SU-DHL-6 (cell line): Measurements from ENCODE around the gene PEX26.
"Not testable (repeated sequence)": the region's sequence is repeated elsewhere in the genome, so short reads cannot be mapped to it uniquely, and the experiment has no call there.

Source experiments
- EZH2phosphoT487 ChIP-seq: fragments of 200-600 bp; sonication (generic), shearing (Covaris generic); conservative IDR thresholded peaks from 2 replicates; pipeline ENCODE4 v1.6.1; 2018; ENCODE audit warnings: mild to moderate bottlenecking, antibody characterized with exemption, low read length, moderate library complexity, mixed read lengths
- TF ChIP-seq, protein P1 (sequence below): fragments of 200-600 bp; sonication (generic); IDR thresholded peaks from one replicate; pipeline ENCODE4 v1.5.1; 2017; ENCODE audit warnings: antibody characterized with exemption, mild to moderate bottlenecking, low read length, moderate library complexity; ENCODE audit not compliant: insufficient read depth, poor library complexity, severe bottlenecking

DNA sequence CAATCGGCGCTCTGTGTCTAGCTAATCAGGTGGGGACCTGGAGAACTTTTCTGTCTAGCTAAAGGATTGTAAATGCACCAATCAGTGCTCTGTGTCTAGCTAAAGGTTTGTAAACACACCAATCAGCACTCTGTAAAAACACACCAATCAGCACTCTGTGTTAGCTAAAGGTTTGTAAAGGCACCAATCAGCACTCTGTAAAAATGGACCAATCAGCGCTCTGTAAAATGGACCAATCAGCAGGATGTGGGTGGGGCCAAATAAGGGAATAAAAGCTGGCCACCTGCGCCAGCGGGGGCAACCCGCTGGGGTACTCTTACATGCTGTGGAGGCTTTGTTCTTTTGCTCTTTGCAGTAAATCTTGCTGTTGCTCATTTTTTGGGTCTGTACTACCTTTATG lies 63.2 kb downstream of the PEX26 start:
- TF ChIP-seq, protein P1, sequence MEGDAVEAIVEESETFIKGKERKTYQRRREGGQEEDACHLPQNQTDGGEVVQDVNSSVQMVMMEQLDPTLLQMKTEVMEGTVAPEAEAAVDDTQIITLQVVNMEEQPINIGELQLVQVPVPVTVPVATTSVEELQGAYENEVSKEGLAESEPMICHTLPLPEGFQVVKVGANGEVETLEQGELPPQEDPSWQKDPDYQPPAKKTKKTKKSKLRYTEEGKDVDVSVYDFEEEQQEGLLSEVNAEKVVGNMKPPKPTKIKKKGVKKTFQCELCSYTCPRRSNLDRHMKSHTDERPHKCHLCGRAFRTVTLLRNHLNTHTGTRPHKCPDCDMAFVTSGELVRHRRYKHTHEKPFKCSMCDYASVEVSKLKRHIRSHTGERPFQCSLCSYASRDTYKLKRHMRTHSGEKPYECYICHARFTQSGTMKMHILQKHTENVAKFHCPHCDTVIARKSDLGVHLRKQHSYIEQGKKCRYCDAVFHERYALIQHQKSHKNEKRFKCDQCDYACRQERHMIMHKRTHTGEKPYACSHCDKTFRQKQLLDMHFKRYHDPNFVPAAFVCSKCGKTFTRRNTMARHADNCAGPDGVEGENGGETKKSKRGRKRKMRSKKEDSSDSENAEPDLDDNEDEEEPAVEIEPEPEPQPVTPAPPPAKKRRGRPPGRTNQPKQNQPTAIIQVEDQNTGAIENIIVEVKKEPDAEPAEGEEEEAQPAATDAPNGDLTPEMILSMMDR, result not testable (repeated sequence)
- not testable (repeated sequence) for TF ChIP-seq EZH2phosphoT487
